CD4-positive, alpha-beta T cell treated with Interleukin-2 at 100 ng/mL for 4 hours (primary cell): ENCODE data around the gene MSL2.
"Not testable (repeated sequence)": the region's sequence is repeated elsewhere in the genome, so short reads cannot be mapped to it uniquely, and the experiment has no call there.

ENCODE experiments used
- DNase-seq: peaks from one replicate; pipeline ENCODE4 v3.0.0-alpha.2; 2020; ENCODE audit warnings: low spot score

The MSL2 gene

DNA sequence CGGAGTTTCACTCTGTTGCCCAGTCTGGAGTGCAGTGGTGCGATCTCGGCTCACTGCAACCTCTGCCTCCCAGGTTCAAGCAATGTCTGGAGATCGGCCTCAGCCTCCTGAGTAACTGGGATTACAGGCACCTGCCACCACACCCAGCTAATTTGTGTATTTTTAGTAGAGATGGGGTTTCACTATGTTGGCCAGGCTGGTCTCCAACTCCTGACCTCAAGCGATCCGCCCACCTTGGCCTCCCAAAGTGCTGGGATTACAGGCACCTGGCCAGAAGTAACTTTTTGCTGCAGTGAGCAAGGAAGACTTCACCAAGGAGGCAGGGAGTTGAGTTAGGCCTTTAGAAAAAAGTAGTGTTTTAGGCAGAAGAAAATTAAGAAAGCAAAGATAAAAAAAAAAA is 3.9 kb downstream of the MSL2 start:
- DNase-seq: not testable (repeated sequence)

DNA sequence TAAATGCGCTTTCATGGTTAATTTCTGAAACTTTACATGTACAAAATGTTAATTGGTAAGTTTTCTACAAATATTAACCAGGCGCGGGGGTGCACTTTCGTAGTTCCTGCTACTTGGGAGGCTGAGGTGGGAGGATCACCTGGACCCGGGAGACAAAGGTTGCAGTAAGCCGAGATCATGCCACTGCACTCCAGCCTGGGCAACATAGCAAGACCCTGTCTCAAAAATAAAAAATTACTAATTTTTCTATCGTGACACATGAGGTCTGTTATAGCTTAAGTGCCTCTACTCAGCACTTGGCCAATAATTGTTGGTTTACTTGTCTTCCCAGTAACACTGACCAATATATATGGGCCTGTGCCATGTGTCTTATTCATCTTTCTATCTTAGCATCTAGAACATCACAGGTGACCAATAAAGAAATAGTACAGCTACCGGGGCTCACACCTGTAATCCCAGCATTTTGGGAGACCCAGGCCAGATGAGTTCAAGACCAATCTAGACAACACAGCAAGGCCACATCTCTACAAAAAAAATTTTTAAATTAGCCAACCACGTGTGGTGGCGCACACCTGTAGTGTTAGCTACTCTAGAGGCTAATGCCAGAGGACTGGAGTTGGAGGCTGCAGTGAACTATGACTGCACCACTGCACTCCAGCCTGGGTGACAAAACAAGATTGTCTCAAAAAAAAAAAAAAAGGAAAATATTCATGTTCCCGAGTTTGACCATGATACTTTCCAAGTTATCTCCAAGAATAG is 6.1 kb downstream of the MSL2 start:
- DNase-seq: no peak

DNA sequence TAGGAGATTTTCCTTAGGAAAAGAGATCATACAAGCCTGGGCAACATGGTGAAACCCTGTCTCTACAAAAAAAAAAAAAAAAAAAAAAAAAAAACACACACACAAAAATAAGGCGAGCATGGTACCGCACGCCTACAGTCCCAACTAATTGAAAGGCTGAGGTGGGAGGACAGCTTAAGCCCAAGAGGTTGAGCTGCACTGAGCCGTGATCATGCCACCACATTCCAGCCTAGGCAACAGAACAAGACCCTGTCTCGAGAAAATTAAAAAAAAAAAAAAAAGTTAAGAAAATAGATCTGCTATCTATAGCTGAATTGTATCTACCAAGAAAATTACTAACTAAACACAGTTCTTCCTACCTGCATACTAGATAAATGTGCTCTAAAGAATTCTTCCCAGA is 7.1 kb downstream of the MSL2 start:
- DNase-seq: no peak

DNA sequence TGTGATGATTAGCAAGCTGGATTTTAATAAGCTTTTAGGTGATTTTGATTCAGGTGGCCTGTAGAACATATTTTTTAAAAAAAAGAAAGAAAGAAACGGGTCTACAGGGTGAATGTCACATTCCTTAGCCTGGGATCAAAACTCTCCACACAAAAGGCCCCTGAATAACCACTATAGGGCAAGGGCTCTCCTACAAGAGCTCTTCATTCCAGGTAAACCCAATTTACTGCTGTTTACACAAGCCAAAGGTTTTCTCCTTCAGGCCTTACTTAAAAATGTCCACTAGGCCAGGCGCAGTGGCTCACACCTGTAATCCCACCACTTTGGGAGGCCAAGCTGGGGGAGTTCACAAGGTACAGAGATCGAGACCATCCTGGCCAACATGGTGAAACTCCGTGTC is 8.3 kb downstream of the MSL2 start:
- DNase-seq: no peak

DNA sequence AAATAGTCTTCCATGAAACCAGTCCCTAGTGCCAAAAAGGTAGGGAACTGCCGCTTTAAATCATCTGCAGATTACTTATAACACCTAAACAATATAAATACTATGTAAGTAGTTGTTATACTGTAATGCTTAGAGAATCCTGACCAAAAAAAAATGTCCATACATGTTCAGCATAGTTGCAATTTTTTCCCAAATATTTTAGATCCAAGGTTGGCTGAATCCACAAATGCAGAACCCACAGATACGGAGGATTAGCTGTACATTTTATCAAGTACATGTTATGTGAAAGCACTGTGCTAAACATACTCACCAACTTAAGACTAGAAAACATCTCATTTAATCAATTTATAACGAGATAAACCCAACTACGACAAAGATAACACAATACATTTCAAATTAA is 9.3 kb downstream of the MSL2 start:
- DNase-seq: no peak

DNA sequence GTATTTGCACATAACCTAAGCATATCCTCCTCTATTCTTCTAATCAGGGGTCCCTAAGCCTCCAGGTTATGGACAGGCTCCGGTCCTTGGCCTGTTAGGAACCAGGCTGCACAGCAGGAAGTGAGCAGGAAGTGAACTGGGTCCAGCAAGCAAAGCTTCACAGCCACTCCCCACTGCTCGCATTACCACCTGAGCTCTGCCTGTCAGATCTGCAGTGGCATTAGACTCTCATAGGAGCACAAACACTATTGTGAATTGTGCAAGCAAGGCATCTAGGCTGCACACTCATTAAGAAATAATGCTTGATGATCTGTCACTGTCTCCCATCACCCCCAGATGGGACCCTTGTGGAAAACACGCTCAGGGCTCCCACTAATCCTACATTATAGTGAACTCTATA is 9.8 kb downstream of the MSL2 start:
- peak; percentile 15 for DNase-seq

DNA sequence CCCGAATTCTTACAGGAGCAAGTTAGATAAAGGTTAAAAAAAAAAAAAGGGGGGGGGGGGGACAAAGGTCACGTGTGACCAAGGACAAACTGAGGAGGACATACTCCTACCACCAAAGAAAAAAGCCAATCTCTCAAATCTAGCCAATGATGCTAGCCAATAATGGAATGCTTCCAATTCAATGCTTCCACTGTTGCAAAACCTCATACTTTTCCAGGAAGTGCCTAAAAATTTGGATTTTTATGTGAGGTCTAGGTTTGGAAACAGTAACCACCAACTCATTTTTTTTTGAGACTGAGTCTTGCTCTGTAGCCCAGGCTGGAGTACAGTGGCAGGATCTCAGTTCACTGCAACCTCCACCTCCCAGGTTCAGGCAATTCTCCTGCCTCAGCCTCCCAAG is 11.4 kb downstream of the MSL2 start:
- no peak for DNase-seq

DNA sequence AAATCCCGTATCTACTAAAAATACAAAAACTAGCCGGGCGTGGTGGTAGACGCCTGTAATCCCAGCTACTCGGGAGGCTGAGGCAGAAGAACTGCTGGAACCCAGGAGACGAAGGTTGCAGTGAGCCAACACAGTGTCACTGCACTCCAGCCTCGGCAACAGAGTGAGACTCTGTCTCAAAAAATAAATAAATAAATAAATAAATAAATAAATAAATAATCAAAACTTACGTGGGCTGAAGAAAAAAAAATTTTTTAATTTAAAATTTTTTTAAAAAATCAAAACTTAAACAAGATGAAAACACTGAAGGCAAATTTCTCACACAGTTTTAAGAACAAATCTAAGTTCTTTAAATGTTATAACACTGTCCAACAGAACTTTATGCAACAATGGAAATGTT is 14.4 kb downstream of the MSL2 start:
- DNase-seq: no peak

DNA sequence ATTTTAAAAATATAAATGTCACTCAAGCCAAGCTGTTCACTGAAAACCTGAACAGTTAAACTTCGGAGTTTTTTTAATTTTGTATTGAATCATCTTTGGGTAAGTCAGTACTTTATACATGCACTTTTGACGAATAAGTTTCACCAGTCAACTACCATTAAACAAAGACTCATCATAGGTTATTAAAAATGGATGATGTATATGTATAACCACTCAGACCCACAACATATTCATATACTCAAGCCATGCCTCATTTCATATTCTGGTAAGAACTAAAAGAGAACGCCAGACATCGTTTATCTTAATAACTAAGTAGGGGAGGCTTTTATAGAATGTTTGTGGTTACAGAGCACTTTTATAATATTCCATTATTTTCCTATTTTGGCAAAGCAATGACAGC is 18.3 kb downstream of the MSL2 start:
- no peak for DNase-seq

DNA sequence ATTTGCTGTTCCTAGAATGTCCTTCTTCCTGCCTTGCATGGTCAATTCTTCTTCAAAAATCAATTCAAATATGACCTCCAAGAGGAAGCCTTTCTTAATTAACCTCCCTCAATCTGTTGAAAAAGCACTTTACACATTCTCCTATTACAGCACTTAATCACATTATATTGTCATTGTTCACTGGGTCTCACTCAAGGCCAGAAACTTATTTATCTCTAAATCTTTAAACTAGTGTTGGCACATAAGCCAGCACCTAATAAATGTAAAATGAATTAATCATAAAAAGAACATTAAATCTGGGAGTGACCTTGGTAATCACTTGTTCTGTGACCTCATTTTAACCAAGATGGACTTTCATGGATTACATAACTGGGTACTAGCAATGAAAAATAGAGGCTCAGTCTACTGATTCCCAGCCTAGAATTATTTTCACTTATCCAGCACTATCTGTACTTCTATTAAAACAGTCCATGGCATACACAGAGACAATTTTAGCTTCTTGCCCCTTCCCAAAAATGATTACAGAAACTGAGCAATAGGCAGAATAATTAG is 22.1 kb downstream of the MSL2 start:
- no peak for DNase-seq

DNA sequence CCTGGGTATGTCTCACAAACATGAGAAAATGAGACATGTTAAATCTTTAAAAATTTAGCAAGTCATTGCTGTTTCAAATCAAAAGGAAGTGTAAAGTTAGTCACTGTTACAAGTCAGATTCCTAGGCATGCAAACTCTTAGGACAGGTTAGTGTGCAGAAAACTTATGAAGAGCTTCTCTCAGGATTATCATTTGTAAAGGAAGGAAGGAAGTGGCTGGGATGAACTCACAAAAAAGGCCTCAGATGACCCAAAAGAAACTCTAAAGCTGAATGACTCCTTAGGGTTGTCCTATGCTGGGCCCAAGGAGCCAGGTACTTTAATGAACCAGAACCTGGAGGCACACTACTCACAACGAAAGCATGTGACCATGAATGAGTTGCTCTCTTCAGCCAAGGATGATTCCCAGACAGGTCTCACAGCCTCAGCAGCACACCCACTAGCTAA is 25.0 kb downstream of the MSL2 start:
- DNase-seq: no peak

DNA sequence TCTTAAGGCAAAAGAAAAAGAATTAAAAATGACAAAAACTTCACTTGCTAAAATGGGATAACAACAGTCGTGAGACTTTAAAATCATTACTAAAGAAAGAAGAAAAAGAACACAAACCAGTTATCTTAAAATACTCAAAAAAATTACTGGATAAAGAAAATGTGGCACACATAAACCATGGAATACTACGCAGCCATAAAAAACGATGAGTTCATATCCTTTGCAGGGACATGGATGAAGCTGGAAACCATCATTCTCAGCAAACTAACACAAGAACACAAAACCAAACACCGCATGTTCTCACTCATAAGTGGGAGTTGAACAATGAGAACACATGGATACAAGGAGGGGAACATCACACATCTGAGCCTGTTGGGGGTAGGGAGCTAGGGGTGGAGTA is 27.9 kb downstream of the MSL2 start:
- DNase-seq: not testable (repeated sequence)

DNA sequence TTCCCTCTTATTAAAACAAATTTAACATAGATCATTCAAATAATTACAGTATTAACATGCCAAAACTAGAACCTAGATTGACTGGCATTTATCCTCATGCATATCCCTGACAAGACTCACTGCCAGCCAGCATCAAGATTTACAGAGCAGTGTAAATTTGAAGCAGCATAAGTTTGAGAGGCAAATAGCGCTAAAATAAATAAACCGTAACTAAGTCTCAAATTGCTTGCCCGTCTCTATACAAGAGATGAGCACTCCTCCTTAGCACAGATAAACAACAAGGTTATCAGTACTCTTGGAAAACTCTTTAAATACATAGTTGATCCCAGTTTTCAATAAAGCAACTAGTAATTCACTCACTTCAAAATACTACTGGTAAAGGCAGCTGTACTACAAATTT is 29.6 kb downstream of the MSL2 start:
- no peak for DNase-seq

DNA sequence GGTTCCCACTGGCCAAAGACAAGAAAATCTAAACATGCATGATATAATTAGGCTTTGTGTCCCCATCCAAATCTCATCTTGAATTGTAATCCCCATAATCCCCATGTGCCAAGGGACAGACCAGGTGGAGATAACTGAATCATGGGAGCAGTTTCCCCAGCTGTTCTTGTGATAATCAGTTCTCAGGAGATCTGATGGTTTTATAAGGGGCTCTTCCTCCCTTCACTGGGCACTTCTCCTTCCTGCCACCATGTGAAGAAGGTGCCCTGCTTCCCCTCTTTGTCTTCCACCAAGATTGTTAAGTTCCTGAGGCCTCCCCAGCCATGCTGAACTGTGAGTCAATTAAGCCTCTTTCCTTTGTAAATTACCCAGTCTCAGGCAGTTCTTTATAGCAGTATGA is 32.5 kb downstream of the MSL2 start:
- DNase-seq: not testable (repeated sequence)

DNA sequence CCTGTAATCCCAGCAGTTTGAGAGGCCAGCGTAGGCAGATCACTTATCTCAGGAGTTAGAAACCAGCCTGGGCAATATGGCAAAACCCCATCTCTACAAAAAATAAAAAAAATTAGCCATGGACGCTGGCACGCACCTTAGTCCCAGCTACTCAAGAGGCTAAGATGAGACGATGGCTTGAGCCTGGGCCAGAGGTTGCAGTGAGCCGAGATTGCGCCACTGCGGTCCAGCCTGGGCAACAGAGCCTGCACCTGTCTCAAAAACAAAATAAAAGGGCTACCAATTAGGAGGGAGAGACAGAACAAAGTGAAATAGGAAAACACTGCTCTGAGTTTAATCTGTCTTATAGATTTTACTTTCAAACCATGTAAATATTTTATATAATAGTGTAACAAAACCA is 33.8 kb downstream of the MSL2 start:
- DNase-seq: no peak

DNA sequence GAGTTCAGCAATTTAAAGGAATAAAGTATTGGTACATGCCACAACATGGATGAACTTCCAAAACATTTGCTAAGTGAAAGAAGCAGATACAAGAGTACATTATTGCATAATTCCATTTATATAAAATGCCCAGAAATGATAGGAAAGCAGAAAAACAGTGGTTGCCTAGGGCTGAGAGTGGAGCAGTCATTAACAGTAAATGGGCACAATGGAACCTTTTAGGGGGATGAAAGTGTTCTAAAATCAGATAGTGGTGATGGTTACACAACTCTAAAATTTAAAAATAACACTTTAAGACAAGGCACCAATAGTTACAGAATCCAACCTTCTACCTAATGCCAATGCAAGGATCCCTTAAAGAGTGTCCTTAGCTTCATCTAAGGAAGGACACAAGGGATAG is 34.6 kb downstream of the MSL2 start:
- no peak for DNase-seq

DNA sequence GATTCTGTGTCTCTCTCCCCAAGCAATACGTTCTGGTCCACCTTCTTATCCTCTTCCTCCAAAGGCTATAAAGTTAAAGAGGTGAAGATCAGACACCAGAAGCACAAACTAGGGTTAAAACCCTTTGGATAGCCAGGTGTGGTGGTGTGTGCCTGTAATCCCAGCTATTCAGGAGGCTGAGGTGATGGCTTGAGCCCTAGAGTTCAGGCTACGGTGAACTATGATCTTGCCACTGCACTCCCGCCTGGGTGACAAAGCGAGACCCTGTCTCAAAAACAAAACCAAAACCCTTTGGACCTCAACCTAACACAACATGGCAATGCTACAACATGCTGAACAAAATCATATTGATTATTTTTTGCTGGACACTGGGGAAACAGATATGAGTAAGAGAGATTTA is 43.2 kb downstream of the MSL2 start:
- DNase-seq: no peak

DNA sequence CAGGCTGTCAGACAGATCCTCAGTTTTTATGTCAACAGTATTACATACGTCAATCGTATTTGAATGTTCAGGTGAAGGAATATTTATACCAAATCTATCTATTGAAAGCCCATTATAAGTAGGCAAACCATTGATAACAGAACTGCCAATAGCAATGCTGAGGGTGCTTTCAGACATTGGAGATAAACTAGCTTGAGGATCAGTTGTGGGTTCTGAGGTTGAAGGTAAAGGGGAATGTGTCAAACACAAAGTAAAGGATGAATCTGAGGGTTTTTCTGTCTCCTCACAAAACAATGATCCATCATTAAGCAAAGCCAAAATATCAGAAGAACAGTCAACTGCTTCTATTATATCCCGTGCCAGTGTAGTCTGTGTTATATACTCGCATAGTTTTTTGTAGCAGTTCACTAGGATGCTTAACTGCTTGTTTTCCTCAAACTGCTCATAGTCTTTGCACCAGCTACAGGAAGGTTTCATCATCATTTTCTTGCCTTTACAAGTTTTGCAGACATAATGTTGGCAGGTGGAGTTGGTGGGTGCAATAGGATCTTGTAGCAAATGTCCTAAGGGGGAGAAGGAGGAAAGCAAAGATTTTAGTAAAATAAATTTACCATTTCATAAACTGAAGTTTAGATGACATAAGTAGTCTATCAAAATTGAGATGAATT is 43.8 kb downstream of the MSL2 start:
- DNase-seq: no peak

DNA sequence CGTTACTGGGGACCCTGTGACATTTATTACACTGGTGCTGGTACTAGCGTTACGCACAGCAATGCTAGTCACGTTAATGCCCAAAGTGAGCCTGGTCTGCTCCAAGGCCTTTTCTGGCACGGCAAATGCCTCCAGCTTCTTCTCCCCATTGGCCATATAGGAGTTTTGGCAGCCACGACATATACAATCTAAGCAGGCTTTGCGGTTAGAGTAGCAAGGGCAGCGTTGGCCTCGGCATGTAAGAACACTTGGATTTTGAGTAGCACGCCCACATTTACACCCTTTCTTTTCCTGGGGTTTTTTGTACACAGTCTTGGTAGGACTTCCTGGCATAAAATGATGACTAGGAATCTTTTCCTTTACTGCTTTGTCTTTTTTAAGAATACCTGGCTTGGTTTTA is 44.9 kb downstream of the MSL2 start:
- no peak for DNase-seq

DNA sequence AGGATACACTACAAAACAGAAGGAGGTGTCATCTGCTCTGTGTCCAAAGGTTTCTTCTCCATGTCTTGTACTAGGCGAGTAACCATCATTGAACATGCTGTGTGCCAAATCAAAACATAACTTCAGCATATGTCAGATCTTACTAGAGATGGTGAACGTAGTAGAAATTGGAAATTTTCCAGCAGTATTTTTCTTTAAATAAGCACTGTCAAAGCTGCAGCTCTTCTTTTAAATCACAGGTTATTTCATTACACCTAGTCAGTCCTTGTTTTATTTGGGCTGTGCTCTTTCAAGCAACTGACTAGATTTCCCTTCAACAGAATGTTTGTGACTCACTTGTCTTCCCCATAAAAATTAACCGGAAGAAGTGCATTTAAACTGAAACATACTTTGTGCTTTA is 46.5 kb downstream of the MSL2 start:
- no peak for DNase-seq

DNA sequence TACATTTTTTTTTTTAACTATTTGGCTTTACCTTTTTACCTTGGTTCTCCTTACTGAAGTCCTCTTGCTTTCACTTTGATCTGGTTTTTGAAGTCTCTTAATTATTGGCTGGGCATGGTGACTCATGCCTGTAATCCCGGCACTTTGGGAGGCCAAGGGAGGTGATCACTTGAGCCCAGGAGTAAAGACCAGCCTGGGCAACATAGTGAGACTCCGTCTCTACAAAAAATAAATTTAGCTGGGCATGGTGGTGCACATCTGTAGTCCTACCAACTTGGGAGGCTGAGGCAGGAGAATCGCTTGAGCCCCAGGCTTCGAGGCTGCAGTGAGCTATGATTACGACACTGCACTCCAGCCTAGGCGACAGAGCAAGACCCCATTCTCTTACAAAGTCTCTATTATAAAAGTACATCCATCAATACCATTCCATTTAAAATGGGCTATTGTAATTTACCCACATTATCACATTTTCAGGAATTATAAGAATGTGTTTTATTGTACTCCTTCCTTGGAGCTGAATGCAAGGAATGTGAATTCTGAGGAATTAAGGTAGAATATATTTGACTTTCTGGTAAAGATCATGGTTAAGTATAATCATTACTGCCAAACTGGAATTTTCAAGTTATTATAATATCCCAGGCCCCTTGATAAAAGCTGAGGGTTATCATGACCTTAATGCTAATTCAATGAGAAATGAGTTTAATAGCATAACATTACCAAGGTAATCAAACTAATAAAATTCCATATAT is 49.0 kb downstream of the MSL2 start:
- DNase-seq: no peak

DNA sequence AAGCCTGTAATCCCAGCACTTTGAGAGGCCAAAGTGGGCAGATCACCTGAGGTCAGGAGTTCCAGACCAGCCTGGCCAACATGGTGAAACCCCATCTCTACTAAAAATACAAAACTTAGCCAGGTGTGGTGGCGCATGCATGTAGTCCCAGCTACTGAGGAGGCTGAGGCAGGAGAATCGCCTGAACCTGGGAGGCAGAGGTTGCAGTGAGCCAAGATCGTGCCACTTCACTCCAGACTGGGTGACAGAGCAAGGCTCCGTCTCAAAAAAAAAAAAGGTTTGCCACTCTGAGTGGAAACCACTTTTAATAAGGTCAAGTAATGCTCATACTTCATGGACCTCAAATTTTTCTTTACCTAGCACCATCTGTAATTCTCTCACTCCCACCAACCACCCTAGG is 51.7 kb downstream of the MSL2 start:
- DNase-seq: not testable (repeated sequence)

DNA sequence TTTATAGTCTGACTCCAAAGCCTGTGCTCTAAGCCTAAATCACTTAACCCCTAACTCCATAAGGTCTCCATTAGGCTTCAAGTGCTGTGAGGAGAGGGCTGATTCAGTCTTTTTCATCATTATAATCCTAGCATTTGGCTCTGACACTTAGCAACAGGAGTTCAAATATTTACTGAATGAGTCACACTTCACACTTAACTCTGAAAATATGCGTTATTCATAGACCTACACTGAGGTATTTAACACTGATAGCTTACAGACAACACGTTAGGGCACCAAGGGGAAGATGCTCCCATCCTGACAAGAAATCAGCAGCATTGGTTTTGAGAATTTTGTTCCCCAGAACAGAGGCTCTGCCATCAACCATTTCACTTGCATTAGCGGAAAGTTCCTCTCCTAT is 53.5 kb downstream of the MSL2 start:
- peak; percentile 39 for DNase-seq
